IMR-90 (cell line): ENCODE results near the gene SPINDOC. TPM values are rescaled to one million over a fixed set of nuclear protein-coding genes. Genes with fewer than 3 reads are reported as not detected.
"Not testable (repeated sequence)": the region's sequence is repeated elsewhere in the genome, so short reads cannot be mapped to it uniquely, and the experiment has no call there.

ENCODE experiments used
- ATAC-seq: fragments of 200-7000 bp; cut with Tn5 transposase; 2 replicates; pipeline ENCODE4 v1.9.1; 2020; ENCODE audit warnings: low read depth, mild to moderate bottlenecking, moderate library complexity
- BruUV-seq: library from RNA; stranded (reverse); fragments of 400-500 nt; replicated peaks from 2 replicates; lab custom pipeline; 2021; lab: Mats Ljungman, UMichigan
- CTCF ChIA-PET: fragments of 300-600 bp; formaldehyde crosslinking; extraction: SDS; loops from one replicate; lab custom pipeline; 2021; ENCODE audit warnings: antibody characterized with exemption; lab: Yijun Ruan, JAX
- POLR2A ChIA-PET: fragments of 300-600 bp; sonication (Branson Sonifier 250); formaldehyde crosslinking; loops from one replicate; lab custom pipeline; 2022; ENCODE audit warnings: antibody characterized with exemption; ENCODE audit not compliant: unreplicated experiment; lab: Charles Lee
- DNase-seq: peaks from one replicate; pipeline ENCODE4 v3.0.0; 2013
- H2AFZ ChIP-seq: replicated peaks from 2 replicates; pipeline ENCODE3; 2013; ENCODE audit warnings: low read length, mild to moderate bottlenecking; ENCODE audit not compliant: poor library complexity
- H2AK5ac ChIP-seq: 2 replicates; pipeline ENCODE4 v1.6.1; 2013; ENCODE audit warnings: low read depth, low read length, inconsistent platforms
- H2AK9ac ChIP-seq: replicated peaks from 2 replicates; pipeline ENCODE3; 2013; ENCODE audit warnings: mild to moderate bottlenecking, low read depth, low read length, moderate library complexity; ENCODE audit not compliant: poor library complexity
- H2BK120ac ChIP-seq: 2 replicates; pipeline ENCODE4 v1.6.1; 2013; ENCODE audit warnings: low read depth, low read length, inconsistent platforms
- H2BK15ac ChIP-seq: 3 replicates; pipeline ENCODE4 v1.6.1; 2013; ENCODE audit warnings: low read depth, low read length, inconsistent platforms
- H2BK20ac ChIP-seq: 2 replicates; pipeline ENCODE4 v1.6.1; 2013; ENCODE audit warnings: low read depth, mild to moderate bottlenecking, inconsistent platforms, low read length, moderate library complexity
- H2BK5ac ChIP-seq: 2 replicates; pipeline ENCODE4 v1.6.1; 2013; ENCODE audit warnings: mild to moderate bottlenecking, low read depth, low read length, inconsistent platforms; ENCODE audit not compliant: poor library complexity, severe bottlenecking
- H3K14ac ChIP-seq: replicated peaks from 2 replicates; pipeline ENCODE4 v1.6.1; 2013; ENCODE audit warnings: low read depth, low read length, inconsistent platforms
- H3K18ac ChIP-seq: 2 replicates; pipeline ENCODE4 v1.6.1; 2013; ENCODE audit warnings: low read depth, low read length, control low read depth
- H3K23ac ChIP-seq: 2 replicates; pipeline ENCODE4 v1.6.1; 2013; ENCODE audit warnings: low read depth, low read length, inconsistent platforms
- H3K27ac ChIP-seq: 2 replicates; pipeline ENCODE4 v1.5.1; 2013; ENCODE audit warnings: mild to moderate bottlenecking, control low read depth, low read length; ENCODE audit not compliant: insufficient read depth
- H3K27me3 ChIP-seq: 2 replicates; pipeline ENCODE4 v1.6.1; 2013; ENCODE audit warnings: low read length; ENCODE audit not compliant: control insufficient read depth, insufficient read depth
- H3K36me3 ChIP-seq: 2 replicates; pipeline ENCODE4 v1.6.1; 2013; ENCODE audit warnings: low read length, mixed read lengths; ENCODE audit not compliant: control insufficient read depth, insufficient read depth
- H3K4ac ChIP-seq: 2 replicates; pipeline ENCODE4 v1.6.1; 2013; ENCODE audit warnings: low read depth, low read length, inconsistent platforms
- H3K4me1 ChIP-seq: 2 replicates; pipeline ENCODE4 v1.6.1; 2013; ENCODE audit warnings: low read length, mixed read lengths; ENCODE audit not compliant: control insufficient read depth, insufficient read depth
- H3K4me2 ChIP-seq: 2 replicates; pipeline ENCODE4 v1.6.1; 2013; ENCODE audit warnings: low read depth, mild to moderate bottlenecking, control low read depth, low read length, moderate library complexity
- H3K4me3 ChIP-seq: 2 replicates; pipeline ENCODE4 v1.5.1; 2013; ENCODE audit warnings: low read depth, mild to moderate bottlenecking, control low read depth, low read length, moderate library complexity; ENCODE audit not compliant: insufficient read depth
- H3K56ac ChIP-seq: 2 replicates; pipeline ENCODE4 v1.6.1; 2013; ENCODE audit warnings: low read length, inconsistent platforms; ENCODE audit not compliant: insufficient read depth; ENCODE audit errors: extremely low read depth
- H3K79me1 ChIP-seq, 2 experiments: 2 replicates each; pipeline ENCODE4 v1.6.1; 2013; ENCODE audit warnings: low read length in 2 of 2, inconsistent platforms in 1 of 2, low read depth in 1 of 2
- H3K9ac ChIP-seq: 2 replicates; pipeline ENCODE4 v1.6.1; 2013; ENCODE audit warnings: low read depth, low read length, control low read depth
- H3K9me1 ChIP-seq: 2 replicates; pipeline ENCODE4 v1.6.1; 2013; ENCODE audit warnings: low read length, inconsistent platforms; ENCODE audit not compliant: insufficient read depth
- H3K9me3 ChIP-seq: 2 replicates; pipeline ENCODE4 v1.6.1; 2013; ENCODE audit warnings: low read length; ENCODE audit not compliant: control insufficient read depth, insufficient read depth
- H4K20me1 ChIP-seq: 2 replicates; pipeline ENCODE4 v1.6.1; 2013; ENCODE audit warnings: low read length, inconsistent platforms; ENCODE audit not compliant: insufficient read depth
- H4K5ac ChIP-seq: 2 replicates; pipeline ENCODE4 v1.6.1; 2013; ENCODE audit warnings: mild to moderate bottlenecking, low read depth, low read length, control low read depth
- H4K8ac ChIP-seq, 2 experiments: 2 replicates each; pipeline ENCODE4 v1.6.1; 2013; ENCODE audit warnings: low read depth in 2 of 2, low read length in 2 of 2, control low read depth in 1 of 2, inconsistent platforms in 1 of 2
- H4K91ac ChIP-seq: 2 replicates; pipeline ENCODE4 v1.6.1; 2013; ENCODE audit warnings: low read depth, low read length, inconsistent platforms; ENCODE audit not compliant: insufficient read depth
- WGBS, 2 experiments: methylation state at CpG; one replicate each; pipeline versions ENCODE4 v1.1.5 to v1.1.7; 2013; ENCODE audit warnings: missing lambda C conversion rate in 2 of 2; ENCODE audit not compliant: insufficient read length in 1 of 2; ENCODE audit errors: extremely low coverage in 2 of 2; 5-methylcytosine and 5-hydroxymethylcytosine counted together
- dilution Hi-C: fragments of 300-500 bp; cut with HindIII; formaldehyde crosslinking; loops from one replicate; pipeline ENCODE4 v1.14.3; 2018; ENCODE audit warnings: low sequenced_read_pairs; ENCODE audit not compliant: unreplicated experiment
- in situ Hi-C: fragments of 300-500 bp; cut with MboI; formaldehyde crosslinking; loops from 3 replicates; pipeline ENCODE4 v1.14.3; 2019; ENCODE audit warnings: low sequenced_read_pairs, inconsistent platforms, mixed read lengths
- intact Hi-C: fragments of 100-400 bp; cut with micrococcal nuclease; formaldehyde crosslinking; loops from 2 replicates; pipeline ENCODE4 v1.10.0; 2022
- polyA plus RNA-seq, 3 experiments: library from polyadenylated mRNA; depleted of rRNA; stranded (reverse); fragments of >200 nt; gene quantifications; 2 replicates each; pipeline ENCODE4 v1.2.3, GENCODE V29; 2012; ENCODE audit warnings: low replicate concordance in 1 of 3
- total RNA-seq: library from RNA; depleted of rRNA; stranded (reverse); fragments of >200 nt; gene quantifications from 2 replicates; pipeline ENCODE4 v1.2.3, GENCODE V29; 2012

The SPINDOC gene
- total and polyA plus RNA-seq, 2 of the 4 experiments (the other 2 are of a cell fraction) = 10.0 to 29.9 TPM

- H2BK15ac ChIP-seq, POLR2A ChIA-PET, H2AK9ac ChIP-seq, H2BK20ac ChIP-seq, H3K27ac ChIP-seq, H4K5ac ChIP-seq, ATAC-seq, dilution Hi-C loops, DNase-seq, BruUV-seq, H2BK5ac ChIP-seq, H3K4me2 ChIP-seq, H4K91ac ChIP-seq, H3K9ac ChIP-seq, H3K9me3 ChIP-seq, H2BK120ac ChIP-seq, H3K23ac ChIP-seq, H2AK5ac ChIP-seq, H3K27me3 ChIP-seq, H4K8ac ChIP-seq, H3K4ac ChIP-seq, in situ Hi-C loops, H3K36me3 ChIP-seq, H3K14ac ChIP-seq, H3K4me3 ChIP-seq, H3K4me1 ChIP-seq, H3K9me1 ChIP-seq, H2AFZ ChIP-seq, H3K56ac ChIP-seq, H3K18ac ChIP-seq: not testable (repeated sequence)
- Histone ChIP-seq H4K20me1 (peaks cover 15% of the 10 kb centered on the region), H3K79me1 (peaks cover 4 to 30% of the 10 kb centered on the region in 2 experiments; a peak in 2 of 4 replicates)
- WGBS, 2 experiments = 96% methylated on average over 4 of the region's 11 CpGs; no CpG with 5 or more reads in 1 of the 2 experiments
- intact Hi-C loops = loop anchor here (5.0 kb wide), 1 partner anchor 333 kb away; no protein-coding TSS in a partner anchor
- CTCF ChIA-PET = interaction anchor here (0.6 to 0.7 kb wide), 2 partner anchors 136 to 267 kb away, joined by 3 to 4 read pairs; no protein-coding TSS in a partner anchor
Observed at GRCh38 chr11:63810383-63810782, 2.9 kb upstream of the SPINDOC start.
